BE2C (cell line): ENCODE results near the gene ATP8A2.

Experiments
- DNase-seq: peaks from one replicate; pipeline ENCODE4 v3.0.0-alpha.2; 2020
- H3K27me3 ChIP-seq: fragments of 250-450 bp; sonication (Bioruptor Pico); 2 replicates; pipeline ENCODE4 v1.5.1; 2020; ENCODE audit warnings: mild to moderate bottlenecking
- H3K36me3 ChIP-seq: fragments of 250-450 bp; sonication (Bioruptor Pico); 2 replicates; pipeline ENCODE4 v1.5.1; 2020; ENCODE audit warnings: mild to moderate bottlenecking
- H3K4me1 ChIP-seq: fragments of 250-450 bp; sonication (Bioruptor Pico); 2 replicates; pipeline ENCODE4 v1.5.1; 2020
- H3K4me3 ChIP-seq: 2 replicates; pipeline ENCODE4 v1.5.1; 2011; ENCODE audit warnings: low read depth, low read length
- H3K9me3 ChIP-seq: fragments of 250-450 bp; sonication (Bioruptor Pico); 2 replicates; pipeline ENCODE4 v1.5.1; 2020
- CTCF ChIP-seq: IDR thresholded peaks from 2 replicates; pipeline ENCODE4 v1.5.1; 2012; ENCODE audit warnings: mild to moderate bottlenecking, low read depth, low read length

ATP8A2 gene

GRCh38 chr13:25468325-25469168 lies 96.8 kb downstream of the ATP8A2 start:
- no peak for TF ChIP-seq CTCF
- peak; percentile 77 for DNase-seq
- Histone ChIP-seq H3K9me3 (no peaks in the 10 kb centered on the region), H3K4me3 (peak overlapping the region; percentile 24), H3K27me3 (peaks cover 13% of the 10 kb centered on the region), H3K4me1 (no peaks in the 10 kb centered on the region), H3K36me3 (no peaks in the 10 kb centered on the region)

GRCh38 chr13:25469169-25469525 lies 97.4 kb downstream of the ATP8A2 start:
- no peaks in the 10 kb centered on the region for H3K9me3 ChIP-seq
- H3K4me3 ChIP-seq = no peak overlapping the region
- no peak for DNase-seq
- no peaks in the 10 kb centered on the region for H3K4me1 ChIP-seq
- no peaks in the 10 kb centered on the region for H3K36me3 ChIP-seq
- no peak for TF ChIP-seq CTCF
- peaks cover 13% of the 10 kb centered on the region for H3K27me3 ChIP-seq

GRCh38 chr13:25473864-25474263 lies 102.1 kb downstream of the ATP8A2 start:
- Histone ChIP-seq H3K27me3 (peaks cover 8% of the 10 kb centered on the region), H3K4me1 (no peaks in the 10 kb centered on the region), H3K9me3 (no peaks in the 10 kb centered on the region), H3K4me3 (no peak overlapping the region), H3K36me3 (no peaks in the 10 kb centered on the region)
- DNase-seq = no peak
- TF ChIP-seq CTCF = no peak

GRCh38 chr13:25478186-25478585 lies 106.4 kb downstream of the ATP8A2 start:
- Histone ChIP-seq H3K4me1 (no peaks in the 10 kb centered on the region), H3K9me3 (no peaks in the 10 kb centered on the region), H3K4me3 (no peak overlapping the region), H3K36me3 (no peaks in the 10 kb centered on the region), H3K27me3 (no peaks in the 10 kb centered on the region)
- DNase-seq = no peak
- TF ChIP-seq CTCF = no peak

- no peak for DNase-seq
- no peaks in the 10 kb centered on the region for H3K36me3 ChIP-seq
- H3K4me1 ChIP-seq = no peaks in the 10 kb centered on the region
- H3K4me3 ChIP-seq = no peak overlapping the region
- no peak for TF ChIP-seq CTCF
- H3K27me3 ChIP-seq = peaks cover 14% of the 10 kb centered on the region
- H3K9me3 ChIP-seq = no peaks in the 10 kb centered on the region; the same call in 1 of the 2 replicates
These were observed 117.5 kb downstream of the ATP8A2 start for GRCh38 chr13:25489238-25489637.

GRCh38 chr13:25490236-25490635 lies 118.5 kb downstream of the ATP8A2 start:
- no peak for TF ChIP-seq CTCF
- Histone ChIP-seq H3K4me3 (no peak overlapping the region), H3K9me3 (no peaks in the 10 kb centered on the region), H3K27me3 (peaks cover 14% of the 10 kb centered on the region), H3K36me3 (no peaks in the 10 kb centered on the region), H3K4me1 (no peaks in the 10 kb centered on the region)
- DNase-seq = no peak
